Measurements from ENCODE around the gene GTPBP6.
"Not testable (repeated sequence)": the region's sequence is repeated elsewhere in the genome, so short reads cannot be mapped to it uniquely, and the experiment has no call there.

The GTPBP6 gene

DNA sequence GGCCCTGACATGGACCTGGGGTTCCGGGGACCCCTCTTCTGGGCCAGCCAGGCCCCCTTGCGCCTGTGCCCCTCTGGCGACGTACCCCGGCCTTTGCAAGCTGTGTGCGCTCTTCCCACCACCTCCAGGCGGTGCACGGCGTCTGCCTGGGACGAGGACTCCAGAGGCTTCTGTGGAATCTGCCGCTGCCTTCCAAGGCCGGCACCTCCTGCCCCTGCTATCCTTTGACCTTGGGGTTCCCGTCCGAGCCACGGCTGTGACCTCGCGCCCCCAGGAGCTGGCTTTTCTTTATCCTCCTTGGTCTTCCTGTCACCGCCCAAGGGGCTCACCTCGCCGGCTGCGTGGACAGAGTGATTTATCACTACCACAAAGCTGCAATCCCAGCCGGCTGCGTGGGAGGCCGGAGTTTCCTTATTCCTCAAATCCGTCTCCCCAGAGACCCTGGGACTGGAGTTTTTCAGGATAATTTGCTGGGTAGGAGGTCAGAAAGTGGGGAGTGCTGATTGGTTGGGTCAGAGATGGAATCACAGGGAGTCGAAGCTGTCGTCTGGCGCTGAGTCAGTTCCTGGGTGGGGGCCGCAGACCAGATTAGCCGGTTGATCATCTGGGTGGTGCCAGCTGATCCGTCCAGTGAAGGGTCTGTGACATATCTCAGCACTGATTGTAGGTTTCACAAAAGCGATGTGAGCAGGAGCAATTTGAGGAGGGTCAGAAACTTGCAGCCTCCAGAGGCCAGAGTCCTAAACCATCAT is 57.3 kb downstream of the GTPBP6 start:
- DNase-seq = no peak

DNA sequence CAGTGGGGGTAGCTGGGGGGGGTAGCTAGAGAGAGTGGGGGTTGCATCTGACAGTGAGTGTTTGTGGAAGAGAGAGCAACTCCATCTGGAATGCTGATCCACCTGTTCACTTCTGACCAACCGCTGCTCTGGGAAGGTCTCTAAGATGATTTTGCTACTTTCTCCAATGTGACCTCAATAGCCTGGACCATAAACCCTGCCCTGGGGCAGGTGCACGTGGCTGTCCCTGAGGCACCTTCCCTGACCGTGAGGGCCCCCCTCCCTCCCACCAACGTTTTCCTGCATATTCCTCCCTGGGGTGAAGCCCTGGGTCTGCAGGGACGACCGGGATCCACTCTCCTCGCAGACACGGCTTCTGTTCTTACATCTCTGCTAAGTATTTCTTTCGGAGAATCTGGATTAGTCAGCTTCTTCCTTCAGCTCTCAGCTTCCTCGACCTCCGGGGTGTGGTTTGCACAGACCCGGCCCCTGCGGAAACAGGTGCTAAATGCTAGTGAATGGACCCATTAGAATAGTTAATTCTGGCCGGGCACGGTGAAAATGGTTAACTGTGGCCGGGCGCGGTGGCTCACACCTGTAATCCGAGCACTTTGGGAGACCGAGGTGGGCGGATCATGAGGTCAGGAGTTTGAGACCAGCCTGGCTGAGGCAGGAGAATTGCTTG is 58.8 kb downstream of the GTPBP6 start:
- DNase-seq = no peak

GRCh38 chrX:258291-259040 is 60.1 kb downstream of the GTPBP6 start:
- DNase-seq = no peak

GRCh38 chrX:257681-258289 is 60.8 kb downstream of the GTPBP6 start:
- DNase-seq = no peak

GRCh38 chrX:257054-257453 is 61.5 kb downstream of the GTPBP6 start:
- not testable (repeated sequence) for DNase-seq

- no peak for DNase-seq
These were observed 62.7 kb downstream of the GTPBP6 start for GRCh38 chrX:255923-256331.
